ENCODE measurements around the gene RAB10. TPM values are rescaled to one million over a fixed set of nuclear protein-coding genes. Genes with fewer than 3 reads are reported as not detected.

Gene RAB10
- total and polyA plus RNA-seq, 9 of the 15 experiments (the other 6 are each of a cell fraction or from before 2014, with no cell fraction given), result 25.1 to 214 (median 157) TPM

DNA sequence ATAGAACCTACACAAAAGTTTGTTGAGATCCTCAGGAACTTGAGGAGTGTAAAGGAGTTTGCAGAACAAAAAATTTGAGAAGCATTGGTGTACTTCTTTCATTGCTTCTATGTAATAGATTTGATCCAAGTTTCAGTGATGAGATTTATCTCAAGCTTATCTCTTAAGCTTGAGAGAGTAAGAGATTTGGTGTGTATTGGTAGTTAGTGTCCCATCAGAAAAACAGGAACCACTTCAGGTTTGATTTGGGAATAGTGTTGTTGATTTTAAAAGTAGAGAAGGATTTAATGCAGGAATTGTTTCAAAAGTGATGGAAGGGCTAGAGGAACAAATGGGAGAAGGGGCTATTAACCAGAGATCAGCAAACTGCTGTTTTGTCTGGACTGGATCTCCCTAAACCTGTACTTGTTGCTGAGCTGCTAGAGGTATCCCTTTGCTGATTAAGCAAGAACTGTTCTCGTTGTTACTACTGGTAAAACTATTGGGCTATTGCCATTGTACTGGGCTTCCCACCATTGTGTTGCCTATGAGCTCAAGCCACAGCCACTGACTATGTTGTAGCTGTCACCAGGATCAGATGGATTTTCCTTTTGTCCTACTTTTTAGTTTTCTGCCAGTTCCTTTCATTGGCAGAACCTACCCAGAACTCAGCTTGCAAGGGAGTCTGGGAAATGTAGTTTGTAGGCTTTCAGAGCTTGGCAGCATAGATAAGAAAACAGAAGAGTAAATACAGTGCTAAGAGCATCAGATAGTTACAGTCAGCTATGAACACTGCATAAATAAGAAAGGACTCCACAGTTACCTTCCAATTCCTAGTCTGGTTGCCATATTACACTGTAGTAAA, 39.3 kb downstream of the RAB10 start (continued):
- peak; percentile 31; the same call in 1 of the 2 replicates for TF ChIP-seq JUND (IDR thresholded peaks at IDR 0.05; ENCODE audit: borderline replicate concordance, low read depth, low read length)
- TF ChIP-seq JUND (tag; IDR thresholded peaks at IDR 0.05; ENCODE audit: borderline replicate concordance, low read depth, low read length), result no peak
- no peak for TF ChIP-seq ZSCAN29 (IDR thresholded peaks at IDR 0.05)
- TF ChIP-seq CHD4 (IDR thresholded peaks at IDR 0.05; ENCODE audit: insufficient read depth, insufficient replicate concordance, low read depth, low read length, poor library complexity, severe bottlenecking), result no peak
- TF ChIP-seq LEF1 (IDR thresholded peaks at IDR 0.05), result peak; percentile 48; the same call in 1 of the 2 replicates
- TF ChIP-seq ZNF174 (CRISPR knock-in tag; IDR thresholded peaks at IDR 0.05), result no peak
- TF ChIP-seq NFE2 (IDR thresholded peaks at IDR 0.05; ENCODE audit: low read depth), result peak; percentile 29; the same call in 1 of the 2 replicates
- TF ChIP-seq ZNF239 (CRISPR knock-in tag; IDR thresholded peaks at IDR 0.05), result no peak
- TF ChIP-seq DPF2 (IDR thresholded peaks at IDR 0.05), result peak; percentile 90
- no peak for TF ChIP-seq FOXK1 (CRISPR knock-in tag; IDR thresholded peaks at IDR 0.05; ENCODE audit: borderline replicate concordance)
- no peak; the same call in 1 of the 2 replicates for TF ChIP-seq KAT8 (IDR thresholded peaks at IDR 0.05; ENCODE audit: low read depth)
- TF ChIP-seq JUN (IDR thresholded peaks at IDR 0.05; ENCODE audit: borderline replicate concordance, low read depth, low read length), result no peak
- TF ChIP-seq JUN (CRISPR knock-in tag; IDR thresholded peaks at IDR 0.05; ENCODE audit: borderline replicate concordance), result no peak
- no peak for TF ChIP-seq YBX1 (IDR thresholded peaks at IDR 0.05)
- TF ChIP-seq SRSF9 (IDR thresholded peaks at IDR 0.05; ENCODE audit: borderline replicate concordance, low read depth, low read length), result no peak
- TF ChIP-seq MTA1 (IDR thresholded peaks at IDR 0.05; ENCODE audit: borderline replicate concordance), result no peak
- no peak for TF ChIP-seq SRSF3 (IDR thresholded peaks at IDR 0.05; ENCODE audit: insufficient read depth, low read length)
- no peak for TF ChIP-seq SMAD1 (IDR thresholded peaks at IDR 0.05; ENCODE audit: low read depth, low read length, partially characterized antibody)
- no peak for TF ChIP-seq ID3 (CRISPR knock-in tag; IDR thresholded peaks at IDR 0.05)
- no peak for TF ChIP-seq ID3 (tag; IDR thresholded peaks at IDR 0.05)
- TF ChIP-seq DACH1 (IDR thresholded peaks at IDR 0.05; ENCODE audit: partially characterized antibody), result no peak
- peak; percentile 69; the same call in 1 of the 2 replicates for TF ChIP-seq SMARCC2 (IDR thresholded peaks at IDR 0.05; ENCODE audit: low read depth)
- peak; percentile 84 for TF ChIP-seq HMBOX1 (IDR thresholded peaks at IDR 0.05)
- no peak for TF ChIP-seq PBX2 (CRISPR knock-in tag; IDR thresholded peaks at IDR 0.05; ENCODE audit: low read depth)
- TF ChIP-seq PBX2 (tag; conservative IDR thresholded peaks at IDR 0.05; ENCODE audit: low read depth), result no peak
- no peak for TF ChIP-seq ZNF146 (CRISPR knock-in tag; IDR thresholded peaks at IDR 0.05; ENCODE audit: unreplicated experiment)
- TF ChIP-seq BMI1 (IDR thresholded peaks at IDR 0.05; ENCODE audit: low read length), result no peak
- no peak for TF ChIP-seq ZNF830 (CRISPR knock-in tag; IDR thresholded peaks at IDR 0.05)
